Activated naive CD8-positive, alpha-beta T cell treated with anti-CD3 and anti-CD28 coated beads, Interleukin-2, amount 10 ng/mL, durations not matched to agents 7 days and 5 days (primary cell): ENCODE measurements around the gene INTS6L. TPM values are rescaled to one million over a fixed set of nuclear protein-coding genes. Genes with fewer than 3 reads are reported as not detected.

Experiments used
- ATAC-seq: fragments of 150-1000 bp; cut with Tn5 transposase; one replicate; pipeline ENCODE4 v1.10.0; 2021; ENCODE audit warnings: low read depth, moderate library complexity
- POLR2A ChIA-PET: fragments of 350-600 bp; sonication (Branson Sonifier 250); formaldehyde crosslinking; loops from one replicate; lab custom pipeline; 2021; ENCODE audit warnings: antibody characterized with exemption; lab: Charles Lee
- DNase-seq: peaks from one replicate; pipeline ENCODE4 v3.0.0; 2021
- H3K27ac Mint-ChIP-seq: one replicate; pipeline ENCODE4 v1.8.0; 2022; ENCODE audit warnings: mild to moderate bottlenecking, mixed read lengths
- H3K27me3 Mint-ChIP-seq: one replicate; pipeline ENCODE4 v1.8.0; 2022; ENCODE audit warnings: mild to moderate bottlenecking, moderate library complexity, mixed read lengths
- H3K36me3 Mint-ChIP-seq: one replicate; pipeline ENCODE4 v1.8.0; 2021; ENCODE audit warnings: mild to moderate bottlenecking, mixed read lengths
- H3K4me1 Mint-ChIP-seq: one replicate; pipeline ENCODE4 v1.8.0; 2021; ENCODE audit warnings: mixed read lengths
- H3K4me3 Mint-ChIP-seq: one replicate; pipeline ENCODE4 v1.8.0; 2022; ENCODE audit warnings: mild to moderate bottlenecking, moderate library complexity, mixed read lengths
- H3K9me3 Mint-ChIP-seq: one replicate; pipeline ENCODE4 v1.8.0; 2021; ENCODE audit warnings: mixed read lengths
- total RNA-seq, 2 experiments: library from RNA; stranded (reverse); gene quantifications; one replicate each; pipeline ENCODE4 v1.2.3, GENCODE V29; 2021

Gene INTS6L
- total RNA-seq, 2 experiments from 2014 or later, result 31.7 to 33.2 TPM

GRCh38 chrX:135512508-135513129, 7.8 kb upstream of the INTS6L start:
- H3K27me3 Mint-ChIP-seq, result no peaks in the 10 kb centered on the region
- no peaks in the 10 kb centered on the region for H3K36me3 Mint-ChIP-seq
- no peak overlapping the region for H3K27ac Mint-ChIP-seq
- ATAC-seq, result no peak
- POLR2A ChIA-PET, result no interaction called here
- no peak for DNase-seq
- no peak overlapping the region for H3K4me3 Mint-ChIP-seq
- H3K4me1 Mint-ChIP-seq, result peaks cover 2% of the 10 kb centered on the region
- H3K9me3 Mint-ChIP-seq, result no peaks in the 10 kb centered on the region

GRCh38 chrX:135513130-135513515, 7.3 kb upstream of the INTS6L start:
- H3K27me3 Mint-ChIP-seq, result no peaks in the 10 kb centered on the region
- DNase-seq (no peak), ATAC-seq (no peak)
- H3K4me1 Mint-ChIP-seq, result peaks cover 2% of the 10 kb centered on the region
- no peaks in the 10 kb centered on the region for H3K9me3 Mint-ChIP-seq
- no peaks in the 10 kb centered on the region for H3K36me3 Mint-ChIP-seq
- no peak overlapping the region for H3K4me3 Mint-ChIP-seq
- POLR2A ChIA-PET, result no interaction called here
- no peak overlapping the region for H3K27ac Mint-ChIP-seq

- ATAC-seq (no peak), DNase-seq (no peak)
- POLR2A ChIA-PET, result no interaction called here
- Mint-ChIP-seq H3K27ac (no peak overlapping the region), H3K4me1 (peaks cover 8% of the 10 kb centered on the region), H3K9me3 (no peaks in the 10 kb centered on the region), H3K36me3 (peaks cover 2% of the 10 kb centered on the region), H3K4me3 (no peak overlapping the region), H3K27me3 (no peaks in the 10 kb centered on the region)
Observed at GRCh38 chrX:135516376-135516775, 4.1 kb upstream of the INTS6L start.

- peaks cover 7% of the 10 kb centered on the region for H3K36me3 Mint-ChIP-seq
- no peaks in the 10 kb centered on the region for H3K27me3 Mint-ChIP-seq
- POLR2A ChIA-PET, result no interaction called here
- ATAC-seq (no peak), DNase-seq (no peak)
- H3K4me3 Mint-ChIP-seq, result no peak overlapping the region
- no peaks in the 10 kb centered on the region for H3K9me3 Mint-ChIP-seq
- H3K4me1 Mint-ChIP-seq, result peaks cover 12% of the 10 kb centered on the region
- no peak overlapping the region for H3K27ac Mint-ChIP-seq
Observed at GRCh38 chrX:135518161-135518560, 2.3 kb upstream of the INTS6L start.

GRCh38 chrX:135520022-135520552, 373 bp upstream of the INTS6L start:
- peaks cover 15% of the 10 kb centered on the region for H3K36me3 Mint-ChIP-seq
- H3K9me3 Mint-ChIP-seq, result no peaks in the 10 kb centered on the region
- H3K27me3 Mint-ChIP-seq, result no peaks in the 10 kb centered on the region
- POLR2A ChIA-PET, result interaction anchor here (1.2 to 1.5 kb wide), 2 partner anchors 17 to 454 kb away, joined by 3 to 5 read pairs; partner anchors contain the start of gene MMGT1
- DNase-seq, result no peak
- H3K27ac Mint-ChIP-seq, result peak overlapping the region; percentile 100
- H3K4me3 Mint-ChIP-seq, result peak overlapping the region; percentile 99
- peaks cover 23% of the 10 kb centered on the region for H3K4me1 Mint-ChIP-seq
- ATAC-seq, result no peak

- Mint-ChIP-seq H3K4me3 (peak overlapping the region; percentile 99), H3K27ac (peak overlapping the region; percentile 100), H3K9me3 (no peaks in the 10 kb centered on the region), H3K4me1 (peaks cover 26% of the 10 kb centered on the region), H3K36me3 (peaks cover 23% of the 10 kb centered on the region), H3K27me3 (no peaks in the 10 kb centered on the region)
- ATAC-seq (peak; percentile 64), DNase-seq (peak; percentile 78)
- POLR2A ChIA-PET, result interaction anchor here (0.9 to 1.5 kb wide), 4 partner anchors 10 to 1351 kb away, joined by 3 to 5 read pairs (median 3); partner anchors contain the start of gene MMGT1
Observed at GRCh38 chrX:135521405-135522131, 1.1 kb downstream of the INTS6L start.

GRCh38 chrX:135522132-135522530, 1.7 kb downstream of the INTS6L start:
- POLR2A ChIA-PET, result interaction anchor here (1.1 to 1.5 kb wide), 2 partner anchors 9 to 18 kb away, joined by 3 to 4 read pairs; no protein-coding TSS in a partner anchor

GRCh38 chrX:135522878-135523693, 2.6 kb downstream of the INTS6L start:
- no peak for DNase-seq
- H3K4me1 Mint-ChIP-seq, result peaks cover 31% of the 10 kb centered on the region
- POLR2A ChIA-PET, result interaction anchor here (1.1 to 1.5 kb wide), 2 partner anchors 9 to 17 kb away, joined by 3 to 4 read pairs; no protein-coding TSS in a partner anchor

More at GRCh38 chrX:135522132-135522530, 1.7 kb downstream of the INTS6L start:
- ATAC-seq (no peak), DNase-seq (no peak)
- Mint-ChIP-seq H3K4me1 (peaks cover 26% of the 10 kb centered on the region), H3K27ac (peak overlapping the region; percentile 100), H3K36me3 (peaks cover 26% of the 10 kb centered on the region), H3K4me3 (peak overlapping the region; percentile 90), H3K27me3 (no peaks in the 10 kb centered on the region), H3K9me3 (no peaks in the 10 kb centered on the region)

GRCh38 chrX:135528254-135528653, 7.8 kb downstream of the INTS6L start:
- ATAC-seq (no peak), DNase-seq (no peak)
- no peak overlapping the region for H3K4me3 Mint-ChIP-seq
- H3K36me3 Mint-ChIP-seq, result peaks cover 30% of the 10 kb centered on the region
- peaks cover 31% of the 10 kb centered on the region for H3K4me1 Mint-ChIP-seq
- POLR2A ChIA-PET, result no interaction called here
- no peak overlapping the region for H3K27ac Mint-ChIP-seq
- H3K9me3 Mint-ChIP-seq, result no peaks in the 10 kb centered on the region
- no peaks in the 10 kb centered on the region for H3K27me3 Mint-ChIP-seq

More at GRCh38 chrX:135522878-135523693, 2.6 kb downstream of the INTS6L start:
- H3K27me3 Mint-ChIP-seq, result no peaks in the 10 kb centered on the region
- H3K27ac Mint-ChIP-seq, result peak overlapping the region; percentile 100
- H3K9me3 Mint-ChIP-seq, result no peaks in the 10 kb centered on the region
- peak overlapping the region; percentile 90 for H3K4me3 Mint-ChIP-seq
- no peak for ATAC-seq
- peaks cover 28% of the 10 kb centered on the region for H3K36me3 Mint-ChIP-seq

GRCh38 chrX:135528756-135529155, 8.3 kb downstream of the INTS6L start:
- Mint-ChIP-seq H3K4me1 (peaks cover 28% of the 10 kb centered on the region), H3K27ac (no peak overlapping the region), H3K9me3 (no peaks in the 10 kb centered on the region), H3K27me3 (no peaks in the 10 kb centered on the region), H3K36me3 (peaks cover 28% of the 10 kb centered on the region), H3K4me3 (no peak overlapping the region)
- DNase-seq (no peak), ATAC-seq (no peak)
- POLR2A ChIA-PET, result no interaction called here

- peaks cover 20% of the 10 kb centered on the region for H3K4me1 Mint-ChIP-seq
- no peak overlapping the region for H3K4me3 Mint-ChIP-seq
- POLR2A ChIA-PET, result no interaction called here
- H3K9me3 Mint-ChIP-seq, result no peaks in the 10 kb centered on the region
- peaks cover 24% of the 10 kb centered on the region for H3K36me3 Mint-ChIP-seq
- H3K27ac Mint-ChIP-seq, result no peak overlapping the region
- no peaks in the 10 kb centered on the region for H3K27me3 Mint-ChIP-seq
- DNase-seq (no peak), ATAC-seq (no peak)
Observed at GRCh38 chrX:135530097-135530496, 9.6 kb downstream of the INTS6L start.

GRCh38 chrX:135531813-135532212, 11.4 kb downstream of the INTS6L start:
- H3K27ac Mint-ChIP-seq, result no peak overlapping the region
- DNase-seq (no peak), ATAC-seq (no peak)
- no peaks in the 10 kb centered on the region for H3K27me3 Mint-ChIP-seq
- H3K36me3 Mint-ChIP-seq, result peaks cover 15% of the 10 kb centered on the region
- no peaks in the 10 kb centered on the region for H3K9me3 Mint-ChIP-seq
- no peak overlapping the region for H3K4me3 Mint-ChIP-seq
- peaks cover 20% of the 10 kb centered on the region for H3K4me1 Mint-ChIP-seq
- POLR2A ChIA-PET, result interaction anchor here (1.0 to 1.2 kb wide), 2 partner anchors 9 to 10 kb away, joined by 3 read pairs; no protein-coding TSS in a partner anchor
